ENCODE measurements around the gene PAQR8. TPM values are rescaled to one million over a fixed set of nuclear protein-coding genes. Genes with fewer than 3 reads are reported as not detected.
A peak's percentile ranks its signal among the peaks of the same experiment; 100 is the strongest.

The PAQR8 gene
- total and polyA plus RNA-seq, 2 of the 13 experiments (the other 11 are each of a cell fraction or from before 2014, with no cell fraction given): 37.7 to 50.7 TPM

DNA sequence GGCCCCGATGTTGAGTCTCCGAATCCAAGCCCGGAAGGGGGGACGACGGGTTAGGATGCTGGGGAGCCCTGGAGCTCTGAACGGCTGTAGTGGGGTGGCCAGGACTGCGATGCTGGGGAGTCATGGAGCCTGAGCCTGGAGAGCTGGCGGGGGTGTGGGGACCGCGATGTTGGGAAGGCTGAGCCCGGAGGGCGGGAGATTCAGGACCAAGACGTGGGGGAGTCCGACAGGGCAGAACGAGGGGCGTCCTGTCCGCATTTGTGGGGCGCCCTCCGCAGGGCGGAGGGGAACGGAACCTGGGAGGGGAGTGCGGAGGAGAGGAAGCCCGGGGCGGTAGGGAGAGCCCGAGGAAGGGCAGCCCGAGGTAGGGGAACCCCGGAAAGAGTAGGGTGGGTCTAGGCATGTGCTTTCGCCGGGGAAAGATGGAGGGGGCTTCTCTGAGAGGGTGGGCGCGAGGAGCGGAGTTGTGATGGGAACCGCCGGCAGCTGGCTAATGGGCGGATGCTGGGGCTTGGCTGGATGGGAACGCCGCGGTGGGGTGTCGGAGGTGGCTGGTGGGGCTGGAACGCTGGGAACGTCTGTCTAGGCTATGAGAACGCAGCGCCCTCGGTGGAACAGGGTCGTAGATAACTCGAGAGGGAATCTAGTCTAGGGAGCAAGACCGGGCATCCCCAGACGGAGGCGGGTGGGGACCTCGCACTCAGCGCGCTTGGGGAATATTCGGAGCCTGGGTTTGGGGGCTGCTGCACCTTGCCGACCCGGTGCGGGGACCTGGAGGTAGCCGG lies 684 bp downstream of the PAQR8 start (continued):
- TF ChIP-seq, protein P1, sequence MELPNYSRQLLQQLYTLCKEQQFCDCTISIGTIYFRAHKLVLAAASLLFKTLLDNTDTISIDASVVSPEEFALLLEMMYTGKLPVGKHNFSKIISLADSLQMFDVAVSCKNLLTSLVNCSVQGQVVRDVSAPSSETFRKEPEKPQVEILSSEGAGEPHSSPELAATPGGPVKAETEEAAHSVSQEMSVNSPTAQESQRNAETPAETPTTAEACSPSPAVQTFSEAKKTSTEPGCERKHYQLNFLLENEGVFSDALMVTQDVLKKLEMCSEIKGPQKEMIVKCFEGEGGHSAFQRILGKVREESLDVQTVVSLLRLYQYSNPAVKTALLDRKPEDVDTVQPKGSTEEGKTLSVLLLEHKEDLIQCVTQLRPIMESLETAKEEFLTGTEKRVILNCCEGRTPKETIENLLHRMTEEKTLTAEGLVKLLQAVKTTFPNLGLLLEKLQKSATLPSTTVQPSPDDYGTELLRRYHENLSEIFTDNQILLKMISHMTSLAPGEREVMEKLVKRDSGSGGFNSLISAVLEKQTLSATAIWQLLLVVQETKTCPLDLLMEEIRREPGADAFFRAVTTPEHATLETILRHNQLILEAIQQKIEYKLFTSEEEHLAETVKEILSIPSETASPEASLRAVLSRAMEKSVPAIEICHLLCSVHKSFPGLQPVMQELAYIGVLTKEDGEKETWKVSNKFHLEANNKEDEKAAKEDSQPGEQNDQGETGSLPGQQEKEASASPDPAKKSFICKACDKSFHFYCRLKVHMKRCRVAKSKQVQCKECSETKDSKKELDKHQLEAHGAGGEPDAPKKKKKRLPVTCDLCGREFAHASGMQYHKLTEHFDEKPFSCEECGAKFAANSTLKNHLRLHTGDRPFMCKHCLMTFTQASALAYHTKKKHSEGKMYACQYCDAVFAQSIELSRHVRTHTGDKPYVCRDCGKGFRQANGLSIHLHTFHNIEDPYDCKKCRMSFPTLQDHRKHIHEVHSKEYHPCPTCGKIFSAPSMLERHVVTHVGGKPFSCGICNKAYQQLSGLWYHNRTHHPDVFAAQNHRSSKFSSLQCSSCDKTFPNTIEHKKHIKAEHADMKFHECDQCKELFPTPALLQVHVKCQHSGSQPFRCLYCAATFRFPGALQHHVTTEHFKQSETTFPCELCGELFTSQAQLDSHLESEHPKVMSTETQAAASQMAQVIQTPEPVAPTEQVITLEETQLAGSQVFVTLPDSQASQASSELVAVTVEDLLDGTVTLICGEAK (IDR thresholded peaks at IDR 0.05): no peak
- TF ChIP-seq, protein P1 (CRISPR knock-in tag; IDR thresholded peaks at IDR 0.05): 0 out of 2 replicates have a peak, but pooled peaks have one; percentile 52
- TF ChIP-seq ZNF34 (CRISPR knock-in tag; IDR thresholded peaks at IDR 0.05; ENCODE audit: borderline replicate concordance) (0 out of 2 replicates have a peak, but pooled peaks have one; percentile 18), TCF12 (IDR thresholded peaks at IDR 0.05) (no peak), TCF12 (CRISPR knock-in tag; IDR thresholded peaks at IDR 0.05) (peak; percentile 29; the same call in 1 of the 2 replicates), CREB1 (IDR thresholded peaks at IDR 0.05) (no peak), CREB1 (CRISPR knock-in tag; IDR thresholded peaks at IDR 0.05) (no peak), CCDC6 (CRISPR knock-in tag; IDR thresholded peaks at IDR 0.05) (peak; percentile 36; the same call in 1 of the 2 replicates), ZNF619 (CRISPR knock-in tag; IDR thresholded peaks at IDR 0.05) (0 out of 2 replicates have a peak, but pooled peaks have one; percentile 28), MLLT10 (CRISPR knock-in tag; IDR thresholded peaks at IDR 0.05) (no peak), KMT2B (CRISPR knock-in tag; IDR thresholded peaks at IDR 0.05) (no peak), KAT7 (CRISPR knock-in tag; IDR thresholded peaks at IDR 0.05; ENCODE audit: borderline replicate concordance) (no peak), DPF2 (CRISPR knock-in tag; IDR thresholded peaks at IDR 0.05; ENCODE audit: borderline replicate concordance, low read depth) (no peak)
- TF ChIP-seq, protein P2, sequence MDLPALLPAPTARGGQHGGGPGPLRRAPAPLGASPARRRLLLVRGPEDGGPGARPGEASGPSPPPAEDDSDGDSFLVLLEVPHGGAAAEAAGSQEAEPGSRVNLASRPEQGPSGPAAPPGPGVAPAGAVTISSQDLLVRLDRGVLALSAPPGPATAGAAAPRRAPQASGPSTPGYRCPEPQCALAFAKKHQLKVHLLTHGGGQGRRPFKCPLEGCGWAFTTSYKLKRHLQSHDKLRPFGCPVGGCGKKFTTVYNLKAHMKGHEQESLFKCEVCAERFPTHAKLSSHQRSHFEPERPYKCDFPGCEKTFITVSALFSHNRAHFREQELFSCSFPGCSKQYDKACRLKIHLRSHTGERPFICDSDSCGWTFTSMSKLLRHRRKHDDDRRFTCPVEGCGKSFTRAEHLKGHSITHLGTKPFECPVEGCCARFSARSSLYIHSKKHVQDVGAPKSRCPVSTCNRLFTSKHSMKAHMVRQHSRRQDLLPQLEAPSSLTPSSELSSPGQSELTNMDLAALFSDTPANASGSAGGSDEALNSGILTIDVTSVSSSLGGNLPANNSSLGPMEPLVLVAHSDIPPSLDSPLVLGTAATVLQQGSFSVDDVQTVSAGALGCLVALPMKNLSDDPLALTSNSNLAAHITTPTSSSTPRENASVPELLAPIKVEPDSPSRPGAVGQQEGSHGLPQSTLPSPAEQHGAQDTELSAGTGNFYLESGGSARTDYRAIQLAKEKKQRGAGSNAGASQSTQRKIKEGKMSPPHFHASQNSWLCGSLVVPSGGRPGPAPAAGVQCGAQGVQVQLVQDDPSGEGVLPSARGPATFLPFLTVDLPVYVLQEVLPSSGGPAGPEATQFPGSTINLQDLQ (CRISPR knock-in tag; IDR thresholded peaks at IDR 0.05): no peak
- TF ChIP-seq, protein P3, sequence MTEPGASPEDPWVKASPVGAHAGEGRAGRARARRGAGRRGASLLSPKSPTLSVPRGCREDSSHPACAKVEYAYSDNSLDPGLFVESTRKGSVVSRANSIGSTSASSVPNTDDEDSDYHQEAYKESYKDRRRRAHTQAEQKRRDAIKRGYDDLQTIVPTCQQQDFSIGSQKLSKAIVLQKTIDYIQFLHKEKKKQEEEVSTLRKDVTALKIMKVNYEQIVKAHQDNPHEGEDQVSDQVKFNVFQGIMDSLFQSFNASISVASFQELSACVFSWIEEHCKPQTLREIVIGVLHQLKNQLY (CRISPR knock-in tag; IDR thresholded peaks at IDR 0.05): no peak
